ENCODE data around the gene PIEZO2.

DNA sequence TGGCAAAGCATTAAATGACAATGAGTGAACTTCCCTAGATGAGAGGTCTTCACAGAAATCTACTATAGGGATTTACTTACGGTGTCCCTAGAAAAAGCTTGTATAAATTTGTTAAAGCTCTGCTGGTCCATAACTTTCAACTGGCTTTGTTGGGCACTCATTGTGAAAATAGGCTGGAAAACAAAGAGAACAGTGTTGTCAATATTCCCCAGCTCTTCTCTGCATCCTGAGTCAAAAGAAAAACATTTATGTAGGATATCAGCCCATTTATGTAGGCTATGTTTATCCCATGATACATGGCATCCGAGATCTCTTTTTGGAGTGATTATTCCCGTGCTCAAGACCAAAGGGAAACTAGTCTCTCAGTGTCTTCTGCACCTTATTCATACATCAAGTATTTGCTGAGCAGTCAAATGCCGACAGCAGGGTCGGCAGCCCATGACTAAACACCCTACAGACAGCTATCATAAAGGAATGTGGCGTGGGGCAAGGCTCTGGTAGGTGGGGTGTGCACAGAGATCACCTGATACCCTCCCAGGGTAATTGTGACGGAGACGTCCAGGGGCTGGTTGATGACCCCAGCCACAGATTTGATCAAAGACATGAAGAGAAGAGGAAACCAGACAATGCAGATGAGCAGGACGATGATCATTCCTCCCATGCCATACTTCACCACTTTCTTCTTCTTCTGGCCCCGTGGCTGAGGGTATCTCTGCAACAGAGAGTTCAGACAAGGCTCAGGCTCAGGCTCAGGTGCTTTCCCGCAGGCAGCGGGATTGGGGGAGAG lies 467.6 kb downstream of the PIEZO2 start:
- TF ChIP-seq TAF1 (IDR thresholded peaks at IDR 0.05; ENCODE audit: low read depth, low read length) (no peak), EP300 (IDR thresholded peaks at IDR 0.05; ENCODE audit: borderline replicate concordance in 1 of 2, low read depth in 2 of 2, low read length in 2 of 2) (no peak)
- TF ChIP-seq, protein P1, sequence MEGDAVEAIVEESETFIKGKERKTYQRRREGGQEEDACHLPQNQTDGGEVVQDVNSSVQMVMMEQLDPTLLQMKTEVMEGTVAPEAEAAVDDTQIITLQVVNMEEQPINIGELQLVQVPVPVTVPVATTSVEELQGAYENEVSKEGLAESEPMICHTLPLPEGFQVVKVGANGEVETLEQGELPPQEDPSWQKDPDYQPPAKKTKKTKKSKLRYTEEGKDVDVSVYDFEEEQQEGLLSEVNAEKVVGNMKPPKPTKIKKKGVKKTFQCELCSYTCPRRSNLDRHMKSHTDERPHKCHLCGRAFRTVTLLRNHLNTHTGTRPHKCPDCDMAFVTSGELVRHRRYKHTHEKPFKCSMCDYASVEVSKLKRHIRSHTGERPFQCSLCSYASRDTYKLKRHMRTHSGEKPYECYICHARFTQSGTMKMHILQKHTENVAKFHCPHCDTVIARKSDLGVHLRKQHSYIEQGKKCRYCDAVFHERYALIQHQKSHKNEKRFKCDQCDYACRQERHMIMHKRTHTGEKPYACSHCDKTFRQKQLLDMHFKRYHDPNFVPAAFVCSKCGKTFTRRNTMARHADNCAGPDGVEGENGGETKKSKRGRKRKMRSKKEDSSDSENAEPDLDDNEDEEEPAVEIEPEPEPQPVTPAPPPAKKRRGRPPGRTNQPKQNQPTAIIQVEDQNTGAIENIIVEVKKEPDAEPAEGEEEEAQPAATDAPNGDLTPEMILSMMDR (IDR thresholded peaks at IDR 0.05; ENCODE audit: control extremely low read depth in 1 of 3, insufficient read depth in 1 of 3, low read depth in 1 of 3, low read length in 3 of 3), result no peak
